DMS 273 (cell line): Measurements from ENCODE around the gene BLM.

Experiments used
- DNase-seq: peaks from one replicate; lab custom pipeline; 2025; ENCODE audit not compliant: unreplicated experiment; lab: John Stamatoyannopoulos, UW

The BLM gene

DNA sequence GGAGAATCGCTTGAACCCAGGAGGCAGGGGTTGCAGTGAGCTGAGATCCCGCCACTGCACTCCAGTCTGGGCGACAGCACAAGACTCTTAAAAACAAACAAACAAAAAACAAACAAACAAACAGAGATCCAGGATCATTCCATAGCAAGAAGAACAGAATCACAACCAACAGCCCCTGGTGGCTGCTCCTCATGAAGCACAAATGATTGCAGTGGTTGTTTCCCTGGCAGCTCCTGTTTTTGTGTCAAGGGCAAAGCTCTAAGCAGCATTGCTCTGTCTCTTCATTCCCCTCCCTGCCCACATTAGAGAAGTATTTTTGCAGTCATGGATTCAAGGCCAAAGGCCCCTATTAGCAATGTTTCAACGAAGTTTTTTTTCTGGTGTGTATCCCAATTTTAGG, 25.8 kb upstream of the BLM start:
- DNase-seq: no peak

DNA sequence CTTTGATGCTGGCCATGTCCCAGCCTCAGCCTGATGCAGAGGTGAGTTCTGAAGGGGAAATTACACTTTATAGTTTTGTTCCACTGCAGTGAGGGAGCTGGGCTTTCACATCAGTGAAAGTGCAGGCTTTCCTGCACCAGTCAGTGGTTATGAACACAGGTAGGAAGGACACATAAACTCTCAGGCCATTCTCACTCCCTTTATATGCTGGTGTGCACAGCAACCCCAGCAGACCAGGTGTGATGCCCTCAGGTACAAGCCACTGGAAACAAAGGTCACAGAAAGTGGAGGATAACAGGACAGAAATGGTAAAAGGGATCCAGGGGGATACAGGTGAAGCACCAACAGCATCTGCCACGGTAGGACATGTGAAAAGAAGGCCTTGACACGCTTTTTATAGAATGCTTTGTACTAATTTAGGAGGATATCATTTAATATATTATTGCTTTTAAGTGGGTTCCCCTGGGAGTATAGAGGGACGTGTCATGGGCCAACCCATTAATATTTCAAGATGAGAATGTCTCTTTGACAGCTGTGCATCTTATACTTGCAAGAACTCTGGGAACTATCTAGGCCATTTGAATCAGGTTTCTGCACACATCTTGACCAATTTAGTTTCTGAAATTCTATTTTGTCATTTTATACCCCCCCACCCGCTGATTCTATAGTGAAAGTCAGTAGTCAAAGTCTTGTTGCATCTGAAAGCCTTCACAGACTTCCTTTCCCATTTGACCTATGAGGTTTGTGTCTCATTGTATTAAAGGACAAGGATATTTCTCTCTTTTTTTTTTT, 25.0 kb upstream of the BLM start:
- DNase-seq: no peak

DNA sequence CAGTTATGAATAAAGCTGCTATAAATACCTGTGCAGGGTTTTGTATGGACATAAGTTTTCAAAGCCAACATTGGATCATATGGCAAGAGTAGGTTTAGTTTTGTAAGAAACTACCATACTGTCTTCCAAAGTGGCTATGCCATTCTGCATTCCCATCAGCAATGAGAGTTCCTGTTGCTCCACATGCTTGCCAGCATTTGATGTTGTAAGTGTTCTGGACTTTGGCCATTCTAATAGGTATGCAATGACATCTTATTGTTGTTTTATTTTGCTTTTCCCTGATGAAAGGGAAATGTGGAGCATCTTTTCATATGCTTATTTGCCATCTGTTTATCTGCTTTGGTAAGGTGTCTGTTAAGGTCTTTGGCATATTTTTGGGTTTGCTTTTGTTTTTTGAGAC, 22.2 kb upstream of the BLM start:
- DNase-seq: no peak

DNA sequence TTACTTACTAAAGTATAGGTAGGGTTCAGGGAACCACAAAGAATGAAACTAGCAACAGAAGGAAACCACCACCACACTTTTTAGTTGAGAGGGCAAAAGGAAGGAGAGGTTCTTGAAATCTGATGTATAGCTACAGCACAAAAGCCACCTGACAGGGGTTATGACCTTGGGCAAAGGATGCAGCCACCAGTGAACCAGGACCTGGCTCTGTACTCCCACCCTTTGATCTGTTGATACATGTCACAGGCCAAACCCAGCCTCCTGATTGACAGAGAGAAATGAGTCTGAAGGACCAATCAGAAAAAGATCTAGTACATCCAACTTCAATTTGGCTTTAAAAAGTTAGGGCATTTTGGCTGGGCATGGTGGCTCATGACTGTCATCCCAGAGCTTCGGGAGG, 20.0 kb upstream of the BLM start:
- DNase-seq: no peak

DNA sequence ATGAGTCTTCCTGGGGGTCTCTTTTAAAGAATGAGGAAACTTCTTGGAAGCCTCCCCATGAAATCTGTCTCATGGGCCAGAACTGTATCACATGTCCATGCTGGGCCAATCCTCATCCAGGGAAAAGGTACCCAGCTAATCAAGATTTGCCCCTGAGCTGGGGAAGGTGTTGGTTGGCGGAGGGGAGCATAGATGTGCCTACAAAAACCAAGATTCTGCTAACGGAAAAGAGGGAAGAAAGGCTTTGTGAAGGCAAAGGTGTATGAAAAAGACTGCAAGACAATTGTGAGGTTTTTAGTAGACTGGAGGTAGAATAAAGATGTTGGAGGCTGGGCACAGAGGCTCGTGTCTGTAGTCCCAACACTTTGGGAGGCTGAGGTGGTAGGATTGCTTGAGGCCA, 18.5 kb upstream of the BLM start:
- DNase-seq: no peak

DNA sequence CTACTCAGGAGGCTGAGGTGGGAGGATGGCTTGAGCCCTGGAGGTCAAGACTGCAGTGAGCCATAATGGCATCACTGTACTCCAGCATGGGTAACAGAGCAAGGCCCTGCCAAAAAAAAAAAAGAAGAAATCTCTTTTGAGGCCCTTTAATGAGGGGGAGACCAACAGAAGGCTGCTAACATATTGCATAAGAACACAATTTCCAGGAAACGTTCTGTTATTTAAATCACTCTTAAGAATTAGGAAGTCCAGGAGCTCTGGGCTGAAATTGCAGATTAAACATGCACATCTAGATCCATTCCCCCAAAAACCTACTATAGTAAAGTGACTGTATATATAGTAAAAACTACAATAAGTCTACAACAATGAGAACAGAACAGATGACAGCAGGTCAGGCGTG, 16.1 kb upstream of the BLM start:
- DNase-seq: no peak

DNA sequence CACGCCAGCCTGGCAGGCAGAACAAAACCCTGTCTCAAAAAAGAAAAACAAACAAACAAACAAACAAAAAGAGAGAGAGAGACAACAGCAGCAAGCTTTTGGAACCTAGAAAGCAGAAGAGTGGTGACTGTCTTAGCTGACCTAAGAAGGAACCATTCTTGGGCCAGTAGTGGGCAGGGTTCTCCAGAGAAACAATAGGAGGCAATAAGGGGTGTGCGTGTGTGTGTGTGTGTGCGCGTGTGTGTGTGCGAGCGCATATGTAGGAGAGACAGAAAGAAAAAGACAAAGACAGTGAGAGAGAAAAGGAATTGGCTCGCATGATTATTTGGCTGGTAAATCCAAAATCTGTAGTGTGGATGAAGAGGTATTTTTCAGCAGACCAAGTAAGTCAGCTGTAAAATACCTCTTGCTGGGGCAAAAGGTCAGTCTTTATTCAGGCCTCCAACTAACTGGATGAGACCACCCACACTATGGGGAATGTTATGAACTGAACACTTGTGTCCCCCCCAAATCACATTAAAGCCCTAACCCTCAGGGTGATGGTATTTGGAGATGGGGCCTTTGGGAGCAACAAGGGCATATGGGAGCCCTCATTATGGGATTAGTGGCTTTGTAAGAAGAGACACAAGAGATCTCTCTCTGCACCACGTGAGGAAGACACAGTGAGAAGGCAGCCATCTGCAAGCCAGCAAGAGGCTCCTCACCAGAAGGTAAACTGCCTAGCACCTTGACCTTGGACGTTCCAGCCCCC, 15.1 kb upstream of the BLM start:
- DNase-seq: peak; percentile 70

DNA sequence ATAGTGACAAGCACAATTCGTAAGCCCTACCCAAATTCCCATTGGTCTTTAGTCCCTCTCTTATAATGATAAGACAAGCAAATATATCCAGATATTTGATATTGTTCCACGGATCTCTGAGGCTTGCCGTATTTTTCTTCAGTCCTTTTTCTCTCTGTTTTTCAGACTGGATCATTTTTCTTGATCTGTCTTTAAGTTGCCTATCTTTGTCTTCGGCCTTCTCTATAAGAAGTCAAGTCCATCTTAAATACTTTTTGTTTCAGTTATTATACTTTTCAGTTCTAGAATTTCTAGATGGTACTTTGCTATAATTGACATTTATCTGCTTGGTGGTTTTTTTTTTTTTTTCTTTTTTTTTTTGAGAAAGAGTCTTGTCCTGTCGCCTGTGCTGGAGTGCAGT, 13.7 kb upstream of the BLM start:
- no peak for DNase-seq

DNA sequence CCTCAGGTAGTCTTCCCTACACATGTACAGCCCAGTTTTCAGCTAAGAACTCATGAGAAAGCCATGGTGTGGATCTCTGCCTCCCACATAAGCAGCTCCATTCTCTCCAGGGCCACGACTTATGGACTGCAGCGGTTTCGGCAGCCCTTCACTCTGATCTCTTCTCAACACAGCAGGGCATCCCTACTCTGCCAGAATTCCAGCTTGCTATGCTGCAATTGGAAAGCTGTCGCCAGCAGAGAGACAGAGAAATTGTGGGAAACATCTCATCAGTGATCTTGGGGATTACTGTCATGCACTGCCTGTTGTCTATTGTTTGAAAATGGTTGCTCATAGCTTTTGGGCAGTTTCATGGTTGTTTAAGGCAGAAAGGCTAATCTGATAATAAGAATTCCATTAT, 11.9 kb upstream of the BLM start:
- no peak for DNase-seq

DNA sequence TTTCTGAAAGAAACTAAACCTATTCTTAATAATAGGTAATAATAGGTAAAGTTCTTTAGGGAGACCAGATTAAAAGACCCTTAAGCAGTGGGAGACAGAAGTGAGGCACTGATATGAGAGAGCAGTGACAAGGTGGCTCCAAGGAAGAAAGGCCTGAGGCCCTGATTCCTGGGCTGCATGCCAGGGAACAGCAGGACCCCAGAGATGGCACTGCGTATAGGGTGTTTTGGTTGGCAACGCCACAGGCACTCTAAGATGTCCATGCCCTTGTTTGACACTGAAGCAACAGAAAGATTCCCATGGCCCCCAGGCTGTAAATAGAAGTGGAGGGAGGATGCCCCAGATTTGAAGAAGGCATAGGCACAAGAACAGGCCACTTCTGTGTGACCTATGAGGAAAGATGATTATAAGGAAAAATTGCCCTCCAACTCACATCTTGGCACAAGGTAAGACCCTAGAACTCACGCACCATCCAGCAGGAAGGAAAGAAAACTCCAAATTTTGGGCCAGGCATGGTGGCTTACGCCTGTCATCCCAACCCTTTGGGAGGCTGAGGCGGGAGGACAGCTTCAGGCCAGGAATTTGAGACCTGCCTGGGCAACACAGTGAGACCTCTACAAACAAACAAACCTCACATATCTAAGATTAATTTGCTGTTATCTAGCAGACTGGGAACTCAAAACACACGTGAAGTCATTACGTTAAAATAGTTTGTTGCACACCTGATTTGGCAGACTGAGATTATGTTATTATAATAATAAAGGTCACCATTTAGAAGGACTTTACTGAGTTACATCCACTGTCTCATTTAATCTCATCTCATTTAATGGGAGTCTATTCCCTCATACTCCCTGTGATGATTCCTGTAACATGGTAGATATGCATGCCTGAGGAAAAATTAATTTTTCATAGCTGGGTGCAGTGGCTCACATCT, 10.5 kb upstream of the BLM start:
- peak; percentile 85 for DNase-seq

DNA sequence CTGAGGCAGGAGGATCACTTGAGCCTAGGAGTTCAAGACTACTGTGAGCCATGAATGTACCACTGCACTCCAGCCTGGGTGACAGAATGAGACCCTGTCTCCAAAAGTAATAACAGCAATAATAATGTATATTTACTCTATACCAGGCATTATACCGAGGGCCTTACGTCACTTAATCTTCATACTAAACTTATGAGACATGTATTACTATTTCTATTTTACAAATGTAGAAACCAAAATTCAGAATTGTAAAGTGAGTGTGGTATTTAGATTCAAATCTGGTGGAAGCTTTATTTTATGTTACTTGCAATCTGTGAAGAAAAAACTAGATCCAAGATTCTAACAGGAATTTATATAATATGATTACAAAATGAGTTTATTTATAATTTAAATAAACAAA, 9.7 kb upstream of the BLM start:
- DNase-seq: no peak

DNA sequence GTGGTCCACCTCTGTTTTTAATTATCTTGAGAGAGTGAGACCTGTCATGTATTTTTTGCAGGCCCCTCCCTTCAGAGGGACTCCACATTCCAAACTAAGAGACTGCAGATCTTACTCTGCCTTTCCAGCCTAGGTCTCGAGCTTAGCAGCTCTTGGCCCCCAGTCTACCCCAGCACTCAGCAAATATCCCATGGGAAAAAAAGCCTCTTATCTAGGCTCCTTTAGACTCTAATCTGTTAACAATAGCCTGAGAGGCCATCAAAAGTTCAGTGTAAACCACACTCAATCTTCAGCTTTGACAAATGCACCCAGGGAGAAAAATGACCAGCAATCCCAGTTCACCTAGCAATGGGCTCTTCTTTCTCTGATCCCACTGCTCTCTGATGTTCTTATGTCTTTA, 8.6 kb upstream of the BLM start:
- DNase-seq: no peak

DNA sequence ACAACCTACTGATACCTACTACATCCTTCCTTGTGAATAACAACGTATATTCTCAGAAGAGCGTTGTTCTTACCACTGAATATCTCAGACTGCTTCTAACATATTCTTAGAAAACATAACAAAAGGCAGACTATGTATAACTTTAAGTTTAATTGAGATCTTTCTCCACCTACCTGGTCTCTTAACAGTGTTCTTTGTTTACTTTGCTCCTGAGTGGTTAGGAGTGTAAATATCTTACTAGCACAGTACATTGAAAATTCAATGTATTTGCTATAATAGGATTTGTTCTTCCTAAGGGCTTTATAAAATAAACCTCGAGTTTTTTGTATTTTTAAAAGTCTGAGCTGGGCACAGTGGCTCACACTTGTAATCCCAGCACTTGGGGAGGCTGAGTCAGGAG, 7.9 kb upstream of the BLM start:
- DNase-seq: no peak

DNA sequence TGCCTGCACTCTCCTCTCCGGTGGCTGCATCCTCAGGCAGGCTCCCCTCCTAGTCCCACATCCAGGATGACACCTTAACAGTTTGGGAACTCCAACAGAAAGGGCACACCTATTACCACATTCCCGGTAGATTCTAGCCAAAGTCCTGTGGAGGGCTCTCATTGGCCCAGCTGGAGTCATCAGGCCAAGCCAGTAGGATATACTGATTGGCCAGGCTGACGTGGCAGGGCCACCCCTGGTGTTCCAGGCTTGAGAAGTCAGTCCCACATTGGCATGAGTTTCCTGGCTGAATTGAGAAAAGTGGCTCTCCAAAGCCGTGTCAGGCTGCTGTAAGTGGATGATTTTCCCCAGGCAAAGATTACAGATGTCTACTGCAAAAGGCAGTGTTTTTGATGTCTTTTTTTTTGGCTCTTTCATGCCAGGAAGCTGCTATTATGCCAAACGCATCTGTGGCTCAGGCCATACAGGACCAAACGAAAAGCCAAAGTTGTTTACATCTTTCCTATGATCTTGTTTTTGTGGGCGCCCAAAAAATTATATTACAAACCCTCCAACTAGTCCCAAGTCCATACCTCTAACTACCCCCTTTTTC, 6.6 kb upstream of the BLM start:
- peak; percentile 3 for DNase-seq

DNA sequence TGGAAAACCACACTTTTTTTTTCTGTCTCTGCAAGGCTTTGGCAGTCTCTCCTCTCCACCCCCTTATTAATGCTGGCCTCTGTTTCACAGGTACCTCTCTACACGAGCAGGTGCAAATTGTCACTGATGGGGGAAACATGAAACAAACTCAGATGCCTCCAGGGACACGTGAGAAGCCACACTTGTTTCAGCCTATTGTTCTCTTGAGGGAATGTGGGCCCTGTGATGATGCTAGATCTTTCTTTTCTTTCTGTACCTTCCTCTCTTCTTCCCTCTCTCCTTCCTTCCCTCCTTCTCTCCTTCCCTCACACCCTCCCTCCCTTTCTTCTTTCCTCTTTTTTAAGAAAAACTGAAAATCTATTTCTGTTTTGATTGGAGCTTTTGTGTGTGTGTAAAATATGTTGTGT, 5.7 kb upstream of the BLM start:
- no peak for DNase-seq

DNA sequence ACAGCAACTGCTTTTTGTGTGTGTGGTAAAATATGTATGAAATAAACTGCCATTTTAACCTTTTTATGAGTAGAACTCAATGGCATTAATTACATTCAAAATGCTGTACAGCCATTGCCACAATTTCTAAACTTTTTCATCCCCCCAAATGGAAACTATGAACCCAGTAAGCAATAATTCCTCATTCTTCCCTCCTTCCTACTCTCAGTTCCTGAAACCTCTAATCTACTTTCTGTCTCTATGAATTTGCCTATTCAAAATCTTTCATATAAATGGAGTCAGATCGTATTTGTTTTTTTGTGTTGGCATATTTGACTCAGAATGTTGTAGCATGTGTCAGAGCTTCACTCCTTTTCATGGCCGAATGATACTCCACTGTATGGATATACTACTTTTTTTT, 5.3 kb upstream of the BLM start:
- no peak for DNase-seq

DNA sequence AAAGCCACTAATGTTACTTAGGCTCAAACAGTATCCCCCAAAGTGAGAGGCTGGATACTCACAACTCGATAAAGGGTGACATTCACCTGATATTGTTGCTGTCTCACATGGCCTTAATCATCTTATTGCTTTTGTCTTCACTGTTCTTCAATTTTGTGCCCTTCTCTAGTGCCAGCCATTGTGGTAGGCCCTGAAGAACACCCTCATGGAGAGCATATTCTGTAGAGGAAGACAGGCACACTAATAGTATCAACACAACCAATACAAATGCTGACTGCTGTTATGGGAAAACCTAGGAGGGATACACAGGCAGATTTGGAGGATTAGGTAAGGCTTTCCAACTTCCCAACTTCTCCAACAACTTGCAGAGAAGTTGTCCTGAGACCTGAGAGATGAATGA, 4.1 kb upstream of the BLM start:
- no peak for DNase-seq

DNA sequence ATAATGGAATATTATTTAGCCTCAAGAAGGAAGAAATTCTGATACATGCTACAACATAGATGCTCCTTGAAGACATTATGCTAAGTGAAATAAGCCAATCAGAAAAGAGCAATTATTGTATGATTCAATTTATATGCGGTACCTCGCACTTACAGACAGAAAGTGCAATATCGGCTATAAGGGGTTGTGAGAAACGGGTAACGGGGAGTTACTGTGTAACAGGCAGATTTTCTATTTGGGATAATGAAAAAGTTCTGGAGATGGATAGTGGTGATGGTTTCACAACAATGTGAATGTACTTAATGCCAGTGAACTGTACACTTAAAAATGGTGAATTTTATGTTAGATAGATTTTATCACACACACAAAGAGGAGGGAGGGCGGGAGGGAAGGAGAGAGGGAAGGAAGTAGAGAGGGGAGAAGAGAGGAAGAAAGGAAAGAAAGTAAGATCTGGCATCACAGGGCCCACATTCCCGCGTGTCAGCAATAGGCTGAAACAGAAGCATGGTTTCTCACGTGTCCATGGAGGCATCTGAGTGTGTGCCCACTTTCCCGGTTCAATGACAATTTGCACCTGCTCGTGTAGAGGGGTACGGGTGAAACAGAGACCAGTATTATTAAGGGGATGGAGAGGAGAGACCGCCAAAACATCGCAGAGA, 700 bp upstream of the BLM start:
- peak; percentile 22 for DNase-seq

DNA sequence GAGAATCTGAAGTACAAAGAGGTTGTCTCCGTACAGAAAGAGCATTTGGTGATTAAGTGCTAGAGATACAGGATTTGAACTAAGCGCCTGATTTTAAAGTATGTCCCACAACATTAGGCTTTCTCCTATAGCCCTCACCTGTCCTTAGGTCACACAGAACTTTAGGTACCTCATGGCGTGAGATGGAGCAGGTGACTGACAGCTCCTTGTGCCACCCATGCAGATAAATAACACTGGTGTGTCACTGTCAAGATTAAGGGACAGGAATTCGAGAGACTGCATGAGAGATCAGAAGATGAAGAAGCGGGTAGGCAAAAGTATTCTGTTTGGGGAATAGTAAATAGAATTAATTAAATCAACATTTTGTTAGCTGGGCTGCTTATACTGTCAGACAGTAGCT, 1.1 kb downstream of the BLM start:
- DNase-seq: no peak

DNA sequence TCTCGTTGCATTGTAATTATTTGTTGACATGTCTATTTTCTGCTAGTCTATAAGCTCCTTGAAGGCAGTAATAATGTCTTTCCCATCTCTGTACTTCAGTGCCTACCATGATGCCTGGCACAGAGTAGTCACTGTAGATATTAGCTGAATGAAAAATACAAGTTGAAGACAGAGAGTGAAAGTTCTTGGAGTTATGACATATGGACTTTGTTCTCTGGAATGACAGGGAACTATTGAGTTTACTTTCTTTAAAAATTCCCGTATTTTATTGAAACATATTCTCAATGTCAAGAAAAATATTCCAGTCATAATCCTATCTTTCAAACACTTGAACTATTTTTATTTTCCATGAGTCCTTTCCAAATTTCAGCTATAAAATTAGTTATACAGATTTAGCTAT, 3.0 kb downstream of the BLM start:
- DNase-seq: no peak

DNA sequence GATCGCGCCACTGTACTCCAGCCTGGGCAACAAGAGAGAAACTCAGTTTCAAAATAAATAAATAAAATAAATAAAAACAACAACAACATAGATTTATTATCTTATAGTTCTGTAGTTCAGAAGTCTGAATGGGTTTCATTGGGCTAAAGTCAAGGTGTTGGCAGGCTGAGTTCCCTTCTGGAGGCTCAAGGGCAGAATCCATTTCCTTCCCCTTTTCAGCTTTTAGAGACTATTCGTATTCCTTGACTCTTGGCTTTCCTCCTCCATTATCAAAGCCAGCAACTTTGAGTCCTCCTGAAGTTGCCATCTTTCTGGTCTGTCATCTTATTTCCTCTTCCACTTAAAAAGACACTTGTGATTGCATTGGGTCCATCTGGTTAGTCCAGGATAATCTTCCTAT, 12.1 kb downstream of the BLM start:
- DNase-seq: no peak
